HEK293 (cell line): ENCODE measurements around the gene CANX.

Experiments used
- CTCF ChIA-PET: fragments of 350-600 bp; formaldehyde crosslinking; extraction: SDS; loops from one replicate; lab custom pipeline; 2021; ENCODE audit warnings: antibody characterized with exemption; lab: Yijun Ruan, JAX
- POLR2A ChIA-PET: fragments of 300-600 bp; formaldehyde crosslinking; extraction: SDS; loops from one replicate; lab custom pipeline; 2020; ENCODE audit warnings: antibody characterized with exemption, inconsistent platforms; lab: Yijun Ruan, JAX
- H3K27ac ChIP-seq: fragments of 200-500 bp; sonication (Bioruptor generic); 2 replicates; pipeline ENCODE4 v1.5.1; 2014; ENCODE audit warnings: low read depth, low read length, control low read depth, inconsistent platforms; ENCODE audit errors: extremely low read depth
- H3K36me3 ChIP-seq, 2 experiments: fragments of 200-500 bp in 1 of 2; sonication (Bioruptor generic) in 1 of 2; 1 replicate in 1 of 2; 2 replicates in 1 of 2; pipeline ENCODE4 v1.5.1; 2014 to 2017; ENCODE audit warnings: inconsistent platforms in 2 of 2, low read length in 2 of 2; ENCODE audit not compliant: control insufficient read depth in 2 of 2, insufficient read depth in 1 of 2
- H3K4me1 ChIP-seq: fragments of 200-500 bp; sonication (Bioruptor generic); 2 replicates; pipeline ENCODE4 v1.5.1; 2014; ENCODE audit warnings: mild to moderate bottlenecking, low read length, inconsistent platforms; ENCODE audit not compliant: control insufficient read depth, insufficient read depth
- H3K4me3 ChIP-seq: 2 replicates; pipeline ENCODE4 v1.5.1; 2011; ENCODE audit warnings: low read depth, mild to moderate bottlenecking, control low read depth, low read length, moderate library complexity
- H3K9me3 ChIP-seq: fragments of 200-500 bp; sonication (Bioruptor generic); 2 replicates; pipeline ENCODE4 v1.5.1; 2014; ENCODE audit warnings: low read depth, low read length, inconsistent platforms; ENCODE audit not compliant: control insufficient read depth, insufficient read depth
- BCL11B ChIP-seq: fragments of 450-650 bp; formaldehyde crosslinking; IDR thresholded peaks from 2 replicates; pipeline ENCODE4 v1.5.1; 2016; ENCODE audit warnings: low read depth, missing biosample characterization, missing genetic modification characterization
- CTCF ChIP-seq: fragments of 450-650 bp; formaldehyde crosslinking; IDR thresholded peaks from 2 replicates; pipeline ENCODE4 v1.5.1; 2016; ENCODE audit warnings: missing biosample characterization, missing genetic modification characterization
- PBX3 ChIP-seq: sonication (generic); formaldehyde crosslinking; IDR thresholded peaks from 2 replicates; pipeline ENCODE4 v1.8.1; 2022; ENCODE audit warnings: mild to moderate bottlenecking, moderate library complexity, missing genetic modification reagents
- PRDM1 ChIP-seq: fragments of 450-650 bp; formaldehyde crosslinking; IDR thresholded peaks from 2 replicates; pipeline ENCODE4; 2016; ENCODE audit warnings: missing biosample characterization, missing genetic modification characterization
- PRDM2 ChIP-seq: fragments of 450-650 bp; formaldehyde crosslinking; IDR thresholded peaks from 2 replicates; pipeline ENCODE4 v1.5.1; 2016; ENCODE audit warnings: missing biosample characterization, missing genetic modification characterization, borderline replicate concordance
- REST ChIP-seq: fragments of 450-650 bp; formaldehyde crosslinking; IDR thresholded peaks from 2 replicates; pipeline ENCODE4 v1.5.1; 2016; ENCODE audit warnings: missing biosample characterization, missing genetic modification characterization
- SALL2 ChIP-seq: fragments of 450-650 bp; formaldehyde crosslinking; IDR thresholded peaks from 2 replicates; pipeline ENCODE4 v1.5.0; 2017; ENCODE audit warnings: missing biosample characterization, mild to moderate bottlenecking, missing genetic modification characterization, borderline replicate concordance
- SP2 ChIP-seq: fragments of 450-650 bp; formaldehyde crosslinking; IDR thresholded peaks from 2 replicates; pipeline ENCODE4 v1.5.1; 2016; ENCODE audit warnings: missing biosample characterization, missing genetic modification characterization
- YY1 ChIP-seq: fragments of 450-650 bp; formaldehyde crosslinking; IDR thresholded peaks from 2 replicates; pipeline ENCODE4 v1.5.1; 2018; ENCODE audit warnings: missing biosample characterization, missing genetic modification characterization
- YY2 ChIP-seq: fragments of 450-650 bp; formaldehyde crosslinking; IDR thresholded peaks from 2 replicates; pipeline ENCODE4 v1.5.1; 2016; ENCODE audit warnings: missing biosample characterization, missing genetic modification characterization
- ZBTB20 ChIP-seq: fragments of 450-650 bp; formaldehyde crosslinking; IDR thresholded peaks from 2 replicates; pipeline ENCODE4 v1.5.1; 2016; ENCODE audit warnings: missing biosample characterization, missing genetic modification characterization
- ZEB2 ChIP-seq: fragments of 450-650 bp; formaldehyde crosslinking; IDR thresholded peaks from 2 replicates; pipeline ENCODE4 v1.5.1; 2016; ENCODE audit warnings: missing biosample characterization, missing genetic modification characterization
- ZFP3 ChIP-seq: fragments of 450-650 bp; formaldehyde crosslinking; IDR thresholded peaks from 2 replicates; pipeline ENCODE4 v1.5.1; 2016; ENCODE audit warnings: low read depth, missing biosample characterization, missing genetic modification characterization
- ZFP37 ChIP-seq: fragments of 450-650 bp; formaldehyde crosslinking; IDR thresholded peaks from 2 replicates; pipeline ENCODE4 v1.5.1; 2016; ENCODE audit warnings: missing biosample characterization, missing genetic modification characterization
- ZFP69B ChIP-seq: fragments of 450-650 bp; formaldehyde crosslinking; IDR thresholded peaks from 2 replicates; pipeline ENCODE4 v1.5.1; 2016; ENCODE audit warnings: missing biosample characterization, missing genetic modification characterization
- ZNF112 ChIP-seq: fragments of 450-650 bp; formaldehyde crosslinking; IDR thresholded peaks from 2 replicates; pipeline ENCODE4 v1.5.0; 2017; ENCODE audit warnings: missing biosample characterization, missing genetic modification characterization
- ZNF140 ChIP-seq: fragments of 450-650 bp; formaldehyde crosslinking; IDR thresholded peaks from 2 replicates; pipeline ENCODE4 v1.5.1; 2016; ENCODE audit warnings: missing biosample characterization, missing genetic modification characterization
- ZNF2 ChIP-seq: fragments of 450-650 bp; formaldehyde crosslinking; IDR thresholded peaks from 2 replicates; pipeline ENCODE4 v1.5.1; 2016; ENCODE audit warnings: missing biosample characterization, missing genetic modification characterization
- ZNF311 ChIP-seq: fragments of 450-650 bp; formaldehyde crosslinking; IDR thresholded peaks from 2 replicates; pipeline ENCODE4 v1.5.1; 2017; ENCODE audit warnings: missing biosample characterization, missing genetic modification characterization, borderline replicate concordance
- ZNF335 ChIP-seq: fragments of 450-650 bp; formaldehyde crosslinking; conservative IDR thresholded peaks from 2 replicates; pipeline ENCODE4 v1.5.1; 2016; ENCODE audit warnings: missing biosample characterization, missing genetic modification characterization
- ZNF366 ChIP-seq: fragments of 450-650 bp; formaldehyde crosslinking; conservative IDR thresholded peaks from 2 replicates; pipeline ENCODE4 v1.5.1; 2016; ENCODE audit warnings: missing biosample characterization, missing genetic modification characterization
- ZNF501 ChIP-seq: fragments of 450-650 bp; formaldehyde crosslinking; IDR thresholded peaks from 2 replicates; pipeline ENCODE4 v1.5.1; 2016; ENCODE audit warnings: missing biosample characterization, missing genetic modification characterization
- ZNF585B ChIP-seq: fragments of 450-650 bp; formaldehyde crosslinking; IDR thresholded peaks from 2 replicates; pipeline ENCODE4 v1.5.1; 2016; ENCODE audit warnings: missing biosample characterization, missing genetic modification characterization
- ZNF677 ChIP-seq: fragments of 450-650 bp; IDR thresholded peaks from 2 replicates; pipeline ENCODE4 v1.5.0; 2018; ENCODE audit warnings: missing biosample characterization, mild to moderate bottlenecking, missing genetic modification characterization, moderate library complexity
- ZSCAN30 ChIP-seq: fragments of 450-650 bp; IDR thresholded peaks from 2 replicates; pipeline ENCODE4 v1.5.1; 2018; ENCODE audit warnings: missing biosample characterization, mild to moderate bottlenecking, missing genetic modification characterization, moderate library complexity

The CANX gene

GRCh38 chr5:179732918-179733771 is 34.4 kb downstream of the CANX start:
- Histone ChIP-seq H3K27ac (peak overlapping the region; percentile 97), H3K9me3 (no peaks in the 10 kb centered on the region), H3K4me1 (peaks cover 8% of the 10 kb centered on the region), H3K36me3 (peaks cover 29 to 43% of the 10 kb centered on the region in 2 experiments), H3K4me3 (peak overlapping the region; percentile 92)
- POLR2A ChIA-PET = interaction anchor here (0.5 to 2.9 kb wide), 11 partner anchors 10 to 879 kb away, joined by 3 to 16 read pairs (median 4); partner anchors contain the start of genes HNRNPH1 and SQSTM1
- CTCF ChIA-PET = interaction anchor here (0.5 to 0.8 kb wide), 3 partner anchors 29 to 666 kb away, joined by 3 read pairs; no protein-coding TSS in a partner anchor
- TF ChIP-seq ZNF677 (tag by site-specific recombination) (0 out of 2 replicates have a peak, but pooled peaks have one; percentile 16), CTCF (tag by site-specific recombination) (peak; percentile 16; the same call in 1 of the 2 replicates), REST (tag by site-specific recombination) (no peak), PBX3 (CRISPR knock-in tag) (0 out of 2 replicates have a peak, but pooled peaks have one; percentile 25), ZBTB20 (tag by site-specific recombination) (peak; percentile 56), PRDM2 (tag by site-specific recombination) (no peak), ZNF501 (0 out of 2 replicates have a peak, but pooled peaks have one; percentile 33), BCL11B (tag by site-specific recombination) (no peak), ZNF335 (tag by site-specific recombination) (peak; percentile 80), ZNF366 (tag by site-specific recombination) (peak; percentile 47; the same call in 1 of the 2 replicates), ZNF2 (tag by site-specific recombination) (no peak), ZNF112 (no peak), ZFP37 (tag by site-specific recombination) (peak; percentile 55; the same call in 1 of the 2 replicates), PRDM1 (tag by site-specific recombination) (no peak), ZNF585B (tag by site-specific recombination) (no peak), ZEB2 (tag by site-specific recombination) (0 out of 2 replicates have a peak, but pooled peaks have one; percentile 47), ZFP69B (tag by site-specific recombination) (no peak), YY1 (tag by site-specific recombination) (peak; percentile 7; the same call in 1 of the 2 replicates), SALL2 (tag by site-specific recombination) (no peak), ZSCAN30 (tag by site-specific recombination) (peak; percentile 55; the same call in 1 of the 2 replicates), YY2 (no peak), ZFP3 (tag by site-specific recombination) (no peak), SP2 (tag by site-specific recombination) (no peak), ZNF311 (tag by site-specific recombination) (no peak), ZNF140 (tag by site-specific recombination) (no peak)
